Metanephros (tissue), 2 donors: ENCODE measurements around the gene CCDC170. TPM values are rescaled to one million over a fixed set of nuclear protein-coding genes. Genes with fewer than 3 reads are reported as not detected.

Source experiments
- small RNA-seq: library from RNA; depleted of rRNA; stranded (forward); fragments of <200 nt; gene quantifications from one replicate; pipeline ENCODE3, GENCODE V24; 2014; ENCODE audit warnings: low replicate concordance
- total RNA-seq: library from RNA; depleted of rRNA; stranded (reverse); fragments of >200 nt; gene quantifications from one replicate; pipeline ENCODE4 v1.2.3, GENCODE V29; 2014

CCDC170 gene
- total RNA-seq: 3.1 TPM

GRCh38 chr6:151493804-151494234 lies at the start of gene CCDC170:
TSS of gene CCDC170 (plus strand) at chr6:151494017. CDS start at chr6:151494129, 112 bp downstream.

GRCh38 chr6:151451950-151452749 lies 41.7 kb upstream of the CCDC170 start, which contains the start of gene RMND1:
TSS of gene RMND1 (minus strand) at chr6:151452126. CDS start at chr6:151445811, 6,315 bp downstream.

Small RNA genes lying within 50 kb of the gene (small RNA-seq; reads per million reads assigned to genes)
- not detected for gene RNU6-813P

Other genes with a start within 250 kb of the CCDC170 start
- gene ZBTB2, start 102.5 kb upstream of the CCDC170 start, total RNA-seq: 9.9 TPM
- 40.8 TPM for gene RMND1, start 41.9 kb upstream of the CCDC170 start, total RNA-seq